Glomerular visceral epithelial cell (primary cell): ENCODE measurements around the gene DDX47.
A peak's percentile ranks its signal among the peaks of the same experiment; 100 is the strongest.

ENCODE experiments used
- DNase-seq: peaks from one replicate; pipeline ENCODE4 v3.0.0-alpha.2; 2016; ENCODE audit errors: extremely low spot score

DDX47 gene

DNA sequence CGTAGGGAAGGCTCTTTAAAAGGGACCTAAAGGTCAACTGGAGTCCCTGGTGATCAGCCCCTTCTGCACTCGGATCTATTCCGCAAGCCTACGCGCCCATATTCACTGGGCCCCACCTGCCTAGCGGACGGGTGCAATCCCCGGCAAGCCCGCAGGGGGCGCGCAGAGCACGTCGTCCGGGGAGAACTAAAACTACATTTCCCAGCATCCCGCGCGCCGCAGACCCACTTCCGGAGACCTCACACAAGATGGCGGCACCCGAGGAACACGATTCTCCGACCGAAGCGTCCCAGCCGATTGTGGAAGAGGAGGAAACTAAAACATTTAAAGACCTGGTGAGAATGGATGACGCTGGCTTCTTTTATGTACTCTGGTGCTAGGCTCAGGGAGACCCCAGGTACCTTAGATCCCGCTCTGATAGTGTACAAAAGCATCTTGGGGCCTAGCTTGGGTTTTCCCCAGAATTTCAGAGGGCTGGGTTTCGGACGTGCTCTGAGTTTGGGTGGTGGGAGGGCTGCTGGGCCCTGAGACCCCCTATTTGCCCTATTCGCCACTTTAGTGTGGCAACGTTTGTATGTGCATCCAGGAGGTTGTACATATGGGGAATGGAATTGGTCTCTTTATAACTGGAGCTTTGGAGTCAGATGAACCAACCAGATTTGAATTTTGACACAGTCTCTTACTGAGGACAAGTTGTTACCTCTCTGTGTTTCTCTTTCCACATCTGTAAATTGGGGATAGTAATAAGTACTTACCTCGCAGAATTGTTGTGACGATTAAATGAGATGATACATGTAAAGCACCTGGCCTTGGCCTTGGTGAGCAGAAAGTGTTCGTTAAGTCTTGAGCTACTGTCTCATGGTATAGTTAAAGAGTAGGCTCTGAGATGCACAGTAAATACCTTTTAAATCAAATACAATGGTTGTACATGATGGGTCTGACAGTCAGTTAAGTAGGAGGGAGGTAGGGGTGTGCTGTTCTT, at the start of gene DDX47:
Gene DDX47, plus strand, starts transcription at position 227 of the 982 bp plus-strand sequence. Its CDS starts 22 bp downstream, at position 249.
- DNase-seq, result peak; percentile 91

GRCh38 chr12:12764824-12765223, 48.3 kb upstream of the DDX47 start:
- no peak for DNase-seq

- no peak for DNase-seq
Measured at GRCh38 chr12:12770262-12770661, 42.9 kb upstream of the DDX47 start.

GRCh38 chr12:12774791-12775190, 38.4 kb upstream of the DDX47 start:
- no peak for DNase-seq

GRCh38 chr12:12776261-12776660, 36.9 kb upstream of the DDX47 start:
- peak; percentile 12 for DNase-seq

- DNase-seq, result no peak
Measured at GRCh38 chr12:12777092-12777491, 36.1 kb upstream of the DDX47 start.

DNA sequence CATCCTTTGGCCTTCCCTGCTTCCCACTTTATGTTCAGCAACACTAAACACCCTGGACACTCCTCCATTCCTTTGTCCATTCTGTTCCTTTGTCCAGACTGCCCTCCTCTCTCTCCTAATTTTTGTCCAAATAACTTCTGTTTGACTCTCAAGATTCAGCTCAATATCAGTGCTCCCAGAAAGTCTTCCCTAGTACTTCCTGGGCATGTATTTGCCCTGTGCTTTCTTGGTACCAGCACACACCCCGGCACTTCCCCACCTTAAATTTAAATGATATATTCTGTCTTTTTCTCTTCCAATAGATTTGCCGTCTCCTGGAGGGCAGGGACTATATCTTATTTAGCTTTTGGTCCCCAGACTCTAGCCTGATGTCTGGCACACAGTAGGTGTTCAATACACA, 34.1 kb upstream of the DDX47 start:
- DNase-seq, result no peak

DNA sequence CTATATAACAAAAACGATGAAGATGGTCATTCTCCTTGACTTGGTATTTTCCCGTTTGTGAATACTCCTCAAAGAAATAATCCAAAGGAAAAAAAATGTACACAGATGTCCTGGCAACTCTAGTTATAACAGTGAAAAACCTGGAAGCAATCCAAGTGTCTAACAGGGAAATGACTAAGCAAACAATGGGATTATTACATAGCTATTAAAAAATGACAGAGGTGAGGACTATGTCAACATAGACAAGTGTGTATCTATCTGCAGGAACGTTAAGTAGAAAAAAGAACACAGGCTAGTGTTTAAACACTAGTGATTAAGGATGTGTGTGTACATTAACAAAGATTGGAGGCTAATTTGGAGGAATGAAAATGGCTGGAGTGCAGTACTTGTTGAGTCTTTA, 33.6 kb upstream of the DDX47 start:
- DNase-seq, result peak; percentile 78

DNA sequence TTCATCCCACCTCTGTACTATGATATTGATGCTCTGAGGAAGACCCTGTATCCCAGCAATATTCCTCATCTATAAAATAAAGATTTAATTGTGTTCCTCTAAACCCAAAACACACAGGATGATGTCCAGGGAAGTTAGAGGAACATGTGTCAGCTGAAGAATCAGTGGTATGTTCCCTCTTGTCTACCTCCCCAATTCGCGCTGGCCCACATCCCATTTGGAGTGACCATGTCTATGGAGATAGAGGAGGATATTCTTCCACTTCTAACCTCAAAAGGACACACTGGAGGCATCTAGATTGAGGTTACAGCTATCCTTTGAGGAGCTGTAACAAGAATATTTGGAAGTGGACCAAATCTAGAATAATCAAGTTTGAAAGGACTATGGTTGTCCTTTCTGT, 29.0 kb upstream of the DDX47 start:
- DNase-seq, result no peak

DNA sequence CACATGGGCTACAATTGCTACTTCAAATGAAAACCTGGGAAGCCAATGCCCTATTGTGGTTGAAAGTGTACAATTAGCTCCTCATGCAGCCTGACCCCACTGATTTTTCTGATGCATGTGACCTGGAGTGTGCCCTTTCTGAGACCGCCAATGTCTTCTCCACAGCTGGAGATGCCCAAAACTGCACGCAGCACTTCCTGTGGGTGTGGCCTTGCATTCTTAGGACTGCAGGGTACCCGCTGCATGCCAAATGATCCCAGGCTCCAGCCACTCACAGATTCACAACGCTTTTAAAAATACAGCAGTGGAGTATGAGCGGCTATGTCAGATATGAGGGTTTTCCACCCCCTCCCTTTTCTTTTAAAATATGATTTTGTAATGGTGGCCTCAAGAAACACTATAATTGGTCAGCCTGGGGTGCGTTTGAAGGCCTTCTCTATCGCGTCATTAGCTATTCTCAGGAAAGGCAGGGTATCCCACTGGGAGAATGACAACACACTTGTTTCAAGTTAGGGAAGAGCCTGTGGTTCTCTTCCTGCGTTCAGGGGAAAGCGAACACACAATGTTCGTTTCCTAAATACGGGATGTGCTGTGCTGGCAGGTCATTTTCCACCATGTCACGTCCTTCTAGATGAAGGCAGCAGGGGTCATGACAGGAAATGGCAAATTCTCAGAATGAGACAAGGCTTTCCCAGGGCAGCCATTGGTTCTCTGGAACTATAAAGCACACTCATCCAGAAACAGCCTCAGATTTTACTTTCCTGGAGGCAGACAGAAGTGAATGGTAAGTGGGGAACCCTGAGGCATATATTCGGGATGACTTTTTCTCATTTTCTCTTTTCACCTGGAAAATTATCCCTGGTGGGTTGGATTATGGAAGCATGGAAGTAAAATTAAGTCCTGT, 28.0 kb upstream of the DDX47 start, which contains the start of gene APOLD1:
Gene APOLD1, plus strand, starts transcription at position 749 of the 904 bp plus-strand sequence. Its CDS starts 33 bp downstream, at position 782.
- no peak for DNase-seq

DNA sequence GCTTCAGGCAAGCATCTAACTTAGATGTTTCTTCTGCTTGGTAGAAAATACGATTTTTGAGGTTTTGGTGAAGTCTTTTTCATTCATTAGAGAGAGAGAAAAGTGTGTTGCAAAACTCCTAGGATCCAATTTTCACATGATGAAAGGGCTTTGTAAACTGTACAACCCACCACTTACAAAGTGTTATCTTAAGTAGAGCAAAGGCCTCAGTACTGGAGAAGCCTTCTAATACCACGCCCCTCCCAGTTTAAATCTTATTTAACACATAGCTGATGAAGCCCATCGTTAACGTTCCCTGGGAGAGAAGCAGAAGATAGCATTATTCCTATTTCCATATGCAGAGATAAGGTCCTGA, 26.8 kb upstream of the DDX47 start:
- no peak for DNase-seq

GRCh38 chr12:12786706-12787601, 26.2 kb upstream of the DDX47 start:
- DNase-seq, result peak; percentile 79

GRCh38 chr12:12788131-12788530, 25.0 kb upstream of the DDX47 start:
- DNase-seq, result no peak

- peak; percentile 76 for DNase-seq
Measured at GRCh38 chr12:12788675-12789368, 24.3 kb upstream of the DDX47 start.

GRCh38 chr12:12790956-12791355, 22.2 kb upstream of the DDX47 start:
- DNase-seq, result no peak

- DNase-seq, result no peak
Measured at GRCh38 chr12:12791756-12792369, 21.3 kb upstream of the DDX47 start.

- DNase-seq, result no peak
Measured at GRCh38 chr12:12792421-12792820, 20.7 kb upstream of the DDX47 start.

DNA sequence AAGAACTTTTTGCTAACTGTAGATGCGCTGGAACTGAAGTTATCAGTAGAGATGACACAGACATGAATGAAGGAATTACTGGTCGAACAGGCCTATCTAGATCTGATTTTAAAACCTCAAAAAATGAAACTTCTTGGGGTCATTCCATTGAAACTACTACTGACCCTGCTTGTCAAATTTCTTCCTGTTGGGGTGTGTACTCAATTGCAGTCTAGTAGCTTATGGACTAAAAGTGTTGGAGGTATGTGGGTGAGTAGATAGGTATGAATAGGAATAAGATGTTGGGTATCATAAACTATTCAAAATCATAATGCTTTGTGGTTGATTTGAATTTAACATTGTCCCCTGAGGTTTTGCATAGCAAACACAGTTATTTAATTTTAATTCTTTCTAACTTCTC, 18.5 kb upstream of the DDX47 start:
- no peak for DNase-seq

- no peak for DNase-seq
Measured at GRCh38 chr12:12796171-12796570, 17.0 kb upstream of the DDX47 start.
